Natural killer cell (primary cell): Measurements from ENCODE around the gene CRYGN. TPM values are rescaled to one million over a fixed set of nuclear protein-coding genes. Genes with fewer than 3 reads are reported as not detected.

Experiments
- ATAC-seq, 3 donors: fragments of 150-1000 bp in 2 of 3; fragments of 200-7000 bp in 1 of 3; cut with Tn5 transposase; 1 replicate in 1 of 3; 2 replicates in 2 of 3; pipeline ENCODE4 v1.10.0; 2021; ENCODE audit warnings: mild to moderate bottlenecking in 2 of 3, moderate library complexity in 2 of 3
- DNase-seq, 2 donors: peaks; one replicate each; pipeline versions ENCODE4 v3.0.0 to v3.0.0-alpha.2; 2013 to 2021; ENCODE audit warnings: mixed read lengths in 1 of 2
- H3K27ac ChIP-seq: one replicate; pipeline ENCODE4 v1.5.1; 2013; ENCODE audit warnings: mild to moderate bottlenecking, low read length
- H3K27me3 ChIP-seq: one replicate; pipeline ENCODE4 v1.6.1; 2013; ENCODE audit warnings: low read length; ENCODE audit not compliant: control insufficient read depth, insufficient read depth
- H3K36me3 ChIP-seq: one replicate; pipeline ENCODE4 v1.6.1; 2013; ENCODE audit warnings: low read length; ENCODE audit not compliant: control insufficient read depth, insufficient read depth
- H3K4me1 ChIP-seq: one replicate; pipeline ENCODE4 v1.6.1; 2013; ENCODE audit warnings: low read length; ENCODE audit not compliant: control insufficient read depth, insufficient read depth
- H3K4me3 ChIP-seq: one replicate; pipeline ENCODE4 v1.5.1; 2013; ENCODE audit warnings: low read length
- H3K9me3 ChIP-seq: one replicate; pipeline ENCODE4 v1.6.1; 2013; ENCODE audit warnings: low read length; ENCODE audit not compliant: control insufficient read depth, insufficient read depth
- H3K27ac Mint-ChIP-seq, 2 donors: one replicate each; pipeline ENCODE4 v1.8.0; 2022; ENCODE audit warnings: mild to moderate bottlenecking in 2 of 2, mixed read lengths in 2 of 2, moderate library complexity in 1 of 2
- H3K27me3 Mint-ChIP-seq, 2 donors: one replicate each; pipeline ENCODE4 v1.8.0; 2022; ENCODE audit warnings: low read depth in 2 of 2, mixed read lengths in 2 of 2
- H3K36me3 Mint-ChIP-seq: one replicate; pipeline ENCODE4 v1.8.0; 2022; ENCODE audit warnings: mixed read lengths
- H3K4me1 Mint-ChIP-seq, 2 donors: one replicate each; pipeline ENCODE4 v1.8.0; 2022; ENCODE audit warnings: mixed read lengths in 2 of 2
- H3K4me3 Mint-ChIP-seq: one replicate; pipeline ENCODE4 v1.8.0; 2022; ENCODE audit warnings: mild to moderate bottlenecking, moderate library complexity, mixed read lengths
- H3K9me3 Mint-ChIP-seq, 2 donors: one replicate each; pipeline ENCODE4 v1.8.0; 2022; ENCODE audit warnings: mixed read lengths in 2 of 2
- WGBS: methylation state at CpG from one replicate; pipeline ENCODE4 v1.1.7; 2013; ENCODE audit warnings: missing lambda C conversion rate; ENCODE audit not compliant: insufficient coverage; 5-methylcytosine and 5-hydroxymethylcytosine counted together
- intact Hi-C: fragments of 100-400 bp; cut with micrococcal nuclease; formaldehyde crosslinking; loops from one replicate; pipeline ENCODE4 v1.14.2; 2022
- total RNA-seq, 4 donors: library from RNA; stranded (reverse); fragments of 120-200 nt in 1 of 4; gene quantifications; one replicate each; pipeline versions ENCODE4 v1.2.3 to v1.2.4, GENCODE V29; 2013 to 2022
- TF ChIP-seq, protein P1 (sequence below): fragments of 200-600 bp; IDR thresholded peaks from one replicate; pipeline ENCODE4 v1.8.0; 2022; ENCODE audit warnings: antibody characterized with exemption

Gene CRYGN
- total RNA-seq, 3 donors from 2014 or later (not counting 1 experiment from before 2014, with no cell fraction given) = not detected

DNA sequence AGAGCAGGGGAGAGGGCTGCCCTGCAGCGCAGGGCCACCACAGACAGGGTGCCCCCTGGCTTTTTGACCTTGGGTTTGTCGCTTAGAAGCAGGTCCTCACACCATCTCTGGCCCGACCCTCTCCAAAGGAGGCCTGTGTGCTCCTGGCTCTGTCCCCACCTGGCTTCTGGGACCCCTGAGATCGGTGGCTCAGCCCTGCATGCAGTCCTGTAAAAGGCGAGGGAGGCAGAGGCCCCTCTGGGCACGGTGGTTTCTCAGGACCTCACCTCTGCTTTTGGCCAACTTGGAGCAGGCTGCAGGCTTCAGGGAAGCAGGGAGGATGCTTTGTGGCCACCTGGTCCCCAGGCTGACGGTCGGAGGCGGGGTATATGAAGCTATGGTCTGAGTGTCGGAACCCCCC, 51.5 kb downstream of the CRYGN start:
- TF ChIP-seq, protein P1, sequence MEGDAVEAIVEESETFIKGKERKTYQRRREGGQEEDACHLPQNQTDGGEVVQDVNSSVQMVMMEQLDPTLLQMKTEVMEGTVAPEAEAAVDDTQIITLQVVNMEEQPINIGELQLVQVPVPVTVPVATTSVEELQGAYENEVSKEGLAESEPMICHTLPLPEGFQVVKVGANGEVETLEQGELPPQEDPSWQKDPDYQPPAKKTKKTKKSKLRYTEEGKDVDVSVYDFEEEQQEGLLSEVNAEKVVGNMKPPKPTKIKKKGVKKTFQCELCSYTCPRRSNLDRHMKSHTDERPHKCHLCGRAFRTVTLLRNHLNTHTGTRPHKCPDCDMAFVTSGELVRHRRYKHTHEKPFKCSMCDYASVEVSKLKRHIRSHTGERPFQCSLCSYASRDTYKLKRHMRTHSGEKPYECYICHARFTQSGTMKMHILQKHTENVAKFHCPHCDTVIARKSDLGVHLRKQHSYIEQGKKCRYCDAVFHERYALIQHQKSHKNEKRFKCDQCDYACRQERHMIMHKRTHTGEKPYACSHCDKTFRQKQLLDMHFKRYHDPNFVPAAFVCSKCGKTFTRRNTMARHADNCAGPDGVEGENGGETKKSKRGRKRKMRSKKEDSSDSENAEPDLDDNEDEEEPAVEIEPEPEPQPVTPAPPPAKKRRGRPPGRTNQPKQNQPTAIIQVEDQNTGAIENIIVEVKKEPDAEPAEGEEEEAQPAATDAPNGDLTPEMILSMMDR = no peak

DNA sequence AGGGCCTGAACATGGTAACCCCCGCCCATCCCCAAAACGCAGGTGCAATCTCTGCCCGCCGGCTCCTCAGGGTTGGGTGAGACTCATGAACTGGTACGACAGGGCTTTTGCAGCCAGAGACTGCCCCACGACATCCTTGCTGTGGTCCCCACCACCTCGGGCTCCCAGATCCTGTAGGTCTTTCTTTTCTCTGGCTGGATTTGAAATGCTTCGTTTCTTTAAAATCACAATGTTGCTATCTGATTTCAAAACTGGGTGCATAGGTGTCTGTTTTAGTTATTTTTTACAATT, 52.0 kb downstream of the CRYGN start:
- Histone ChIP-seq H3K4me3 (no peak overlapping the region), H3K27me3 (no peaks in the 10 kb centered on the region), H3K4me1 (no peaks in the 10 kb centered on the region), H3K36me3 (no peaks in the 10 kb centered on the region), H3K9me3 (no peaks in the 10 kb centered on the region), H3K27ac (no peak overlapping the region)
- Mint-ChIP-seq H3K36me3 (no peaks in the 10 kb centered on the region), H3K4me1 (peaks cover 0 to 5% of the 10 kb centered on the region in 2 donors), H3K27ac (no peak overlapping the region), H3K9me3 (no peaks in the 10 kb centered on the region), H3K4me3 (no peak overlapping the region), H3K27me3 (peaks cover 17% of the 10 kb centered on the region in 2 donors)
- intact Hi-C loops = no loop called here
- DNase-seq (no peak), ATAC-seq (no peak)
- 91% methylated on average over 7 of the region's 8 CpGs for WGBS
- TF ChIP-seq, protein P1 = no peak

More for the DNA sequence above, 51.5 kb downstream of the CRYGN start:
- Histone ChIP-seq H3K4me1 (no peaks in the 10 kb centered on the region), H3K36me3 (no peaks in the 10 kb centered on the region), H3K27me3 (no peaks in the 10 kb centered on the region), H3K9me3 (no peaks in the 10 kb centered on the region), H3K27ac (no peak overlapping the region), H3K4me3 (no peak overlapping the region)
- ATAC-seq (no peak), DNase-seq (no peak)
- Mint-ChIP-seq H3K4me3 (no peak overlapping the region), H3K9me3 (no peaks in the 10 kb centered on the region), H3K27me3 (peaks cover 16 to 17% of the 10 kb centered on the region in 2 donors), H3K36me3 (no peaks in the 10 kb centered on the region), H3K4me1 (peaks cover 0 to 5% of the 10 kb centered on the region in 2 donors), H3K27ac (no peak overlapping the region)
- 76% methylated on average over 9 of the region's 10 CpGs for WGBS
- intact Hi-C loops = no loop called here

DNA sequence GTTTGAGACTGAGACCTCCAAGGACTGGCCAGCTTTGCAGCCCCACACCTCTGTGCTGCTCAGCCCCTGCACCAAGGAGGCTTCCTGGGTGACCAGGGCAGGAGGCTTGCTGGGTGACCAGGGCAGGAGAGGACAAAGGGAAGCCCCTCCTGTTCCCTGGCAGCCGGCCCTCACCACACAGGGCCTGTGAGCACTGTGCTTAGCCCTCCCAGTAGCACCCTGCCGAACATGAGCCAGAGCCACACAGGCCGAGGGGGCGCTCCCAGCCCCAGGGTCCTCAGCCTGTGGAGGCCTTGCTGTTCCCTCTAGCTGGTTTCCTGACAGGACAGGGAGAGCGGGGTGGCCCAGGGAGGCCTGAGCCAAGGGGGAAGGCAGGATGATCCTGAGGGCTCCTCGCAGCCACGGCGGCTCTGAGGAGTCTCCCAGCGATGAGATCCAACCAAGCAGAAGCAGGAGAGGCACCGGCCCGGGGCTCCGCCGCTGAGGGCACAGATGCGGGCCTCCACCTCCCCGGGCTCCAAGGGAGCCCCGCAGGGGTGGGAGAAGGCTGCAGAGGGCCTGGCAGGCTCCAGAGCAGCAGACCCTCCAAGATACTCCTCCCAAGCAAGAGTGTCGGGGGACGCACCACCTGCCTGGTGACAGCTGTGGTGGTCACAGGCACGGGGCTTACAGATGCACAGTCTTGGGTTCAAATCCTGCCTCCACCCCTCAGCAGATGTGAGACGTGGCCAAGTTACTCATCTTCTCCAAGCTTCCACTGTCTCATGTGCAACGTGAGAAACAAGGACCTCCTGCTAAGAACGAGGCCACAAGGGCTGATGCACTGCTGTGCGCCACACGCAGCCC, 52.6 kb downstream of the CRYGN start:
- ATAC-seq (no peak), DNase-seq (no peak)
- peaks cover 2% of the 10 kb centered on the region for H3K4me1 ChIP-seq
- intact Hi-C loops = no loop called here
- no peak overlapping the region for H3K27ac ChIP-seq
- Mint-ChIP-seq H3K4me3 (no peak overlapping the region), H3K27me3 (peaks cover 20 to 21% of the 10 kb centered on the region in 2 donors), H3K36me3 (no peaks in the 10 kb centered on the region), H3K9me3 (no peaks in the 10 kb centered on the region), H3K4me1 (peaks cover 2 to 7% of the 10 kb centered on the region in 2 donors), H3K27ac (no peak overlapping the region)
- no peaks in the 10 kb centered on the region for H3K9me3 ChIP-seq
- peaks cover 5% of the 10 kb centered on the region for H3K27me3 ChIP-seq
- WGBS = 92% methylated on average over 24 of the region's 24 CpGs
- TF ChIP-seq, protein P1 = no peak
- no peaks in the 10 kb centered on the region for H3K36me3 ChIP-seq
- H3K4me3 ChIP-seq = no peak overlapping the region
